ENCODE results near the gene DEDD2. TPM values are rescaled to one million over a fixed set of nuclear protein-coding genes. Genes with fewer than 3 reads are reported as not detected.

The DEDD2 gene
- total RNA-seq, 1 donor from 2014 or later, result 21.4 TPM

GRCh38 chr19:42151782-42152684, 65.4 kb downstream of the DEDD2 start:
- peaks cover 56 to 82% (median 72%) of the 10 kb centered on the region in 3 donors for H3K27me3 ChIP-seq (ENCODE audit: control insufficient read depth in 3 of 3, insufficient read depth in 3 of 3, low read length in 3 of 3)

GRCh38 chr19:42150911-42151361, 66.5 kb downstream of the DEDD2 start:
- Histone ChIP-seq H3K27me3 (ENCODE audit: control insufficient read depth in 3 of 3, insufficient read depth in 3 of 3, low read length in 3 of 3) (peaks cover 54 to 83% (median 63%) of the 10 kb centered on the region in 3 donors), H3K9ac (ENCODE audit: low read depth in 1 of 3, low read length in 3 of 3) (no peak overlapping the region)

More at GRCh38 chr19:42151782-42152684, 65.4 kb downstream of the DEDD2 start:
- no peaks in the 10 kb centered on the region for H3K9me3 ChIP-seq (ENCODE audit: control insufficient read depth in 3 of 3, low read length in 3 of 3)
- no peak overlapping the region for H3K27ac ChIP-seq (ENCODE audit: low read depth, low read length)
- H3K36me3 ChIP-seq (ENCODE audit: control insufficient read depth in 3 of 3, insufficient read depth in 3 of 3, low read length in 3 of 3), result no peaks in the 10 kb centered on the region
- H3K4me3 ChIP-seq (ENCODE audit: low read length in 3 of 3), result no peak overlapping the region
- H3K9ac ChIP-seq (ENCODE audit: low read depth in 1 of 3, low read length in 3 of 3), result no peak overlapping the region
- no peaks in the 10 kb centered on the region for H3K4me1 ChIP-seq (ENCODE audit: control insufficient read depth in 3 of 3, insufficient read depth in 3 of 3, low read length in 3 of 3)

GRCh38 chr19:42150364-42150763, 67.1 kb downstream of the DEDD2 start:
- H3K36me3 ChIP-seq (ENCODE audit: control insufficient read depth in 3 of 3, insufficient read depth in 3 of 3, low read length in 3 of 3), result no peaks in the 10 kb centered on the region
- no peak overlapping the region for H3K27ac ChIP-seq (ENCODE audit: low read depth, low read length)
- H3K4me3 ChIP-seq (ENCODE audit: low read length in 3 of 3), result no peak overlapping the region
- H3K27me3 ChIP-seq (ENCODE audit: control insufficient read depth in 3 of 3, insufficient read depth in 3 of 3, low read length in 3 of 3), result peaks cover 50 to 79% (median 60%) of the 10 kb centered on the region in 3 donors
- no peaks in the 10 kb centered on the region for H3K4me1 ChIP-seq (ENCODE audit: control insufficient read depth in 3 of 3, insufficient read depth in 3 of 3, low read length in 3 of 3)
- no peaks in the 10 kb centered on the region for H3K9me3 ChIP-seq (ENCODE audit: control insufficient read depth in 3 of 3, low read length in 3 of 3)
- no peak overlapping the region for H3K9ac ChIP-seq (ENCODE audit: low read depth in 1 of 3, low read length in 3 of 3)

More at GRCh38 chr19:42150911-42151361, 66.5 kb downstream of the DEDD2 start:
- no peaks in the 10 kb centered on the region for H3K36me3 ChIP-seq (ENCODE audit: control insufficient read depth in 3 of 3, insufficient read depth in 3 of 3, low read length in 3 of 3)
- no peaks in the 10 kb centered on the region for H3K4me1 ChIP-seq (ENCODE audit: control insufficient read depth in 3 of 3, insufficient read depth in 3 of 3, low read length in 3 of 3)
- H3K27ac ChIP-seq (ENCODE audit: low read depth, low read length), result no peak overlapping the region
- H3K4me3 ChIP-seq (ENCODE audit: low read length in 3 of 3), result no peak overlapping the region
- no peaks in the 10 kb centered on the region for H3K9me3 ChIP-seq (ENCODE audit: control insufficient read depth in 3 of 3, low read length in 3 of 3)

- H3K9me3 ChIP-seq (ENCODE audit: control insufficient read depth in 3 of 3, low read length in 3 of 3), result no peaks in the 10 kb centered on the region
- no peak overlapping the region for H3K9ac ChIP-seq (ENCODE audit: low read depth in 1 of 3, low read length in 3 of 3)
- no peak overlapping the region for H3K27ac ChIP-seq (ENCODE audit: low read depth, low read length)
- H3K27me3 ChIP-seq (ENCODE audit: control insufficient read depth in 3 of 3, insufficient read depth in 3 of 3, low read length in 3 of 3), result peaks cover 42 to 74% (median 53%) of the 10 kb centered on the region in 3 donors
- no peaks in the 10 kb centered on the region for H3K36me3 ChIP-seq (ENCODE audit: control insufficient read depth in 3 of 3, insufficient read depth in 3 of 3, low read length in 3 of 3)
- H3K4me3 ChIP-seq (ENCODE audit: low read length in 3 of 3), result no peak overlapping the region
- H3K4me1 ChIP-seq (ENCODE audit: control insufficient read depth in 3 of 3, insufficient read depth in 3 of 3, low read length in 3 of 3), result no peaks in the 10 kb centered on the region
Observed at GRCh38 chr19:42149447-42150202, 67.9 kb downstream of the DEDD2 start.

Other genes with a start within 250 kb of the DEDD2 start
- not detected for gene ATP1A3, start 223.4 kb downstream of the DEDD2 start, total RNA-seq
- gene GRIK5, start 147.5 kb downstream of the DEDD2 start, total RNA-seq, result 1.0 TPM
- 7.8 TPM for gene ZNF574, start 141.5 kb downstream of the DEDD2 start, total RNA-seq
- 0.52 TPM for gene POU2F2, start 85.2 kb downstream of the DEDD2 start, total RNA-seq
- 7.8 TPM for gene ZNF526, start 2.6 kb upstream of the DEDD2 start, total RNA-seq
- gene GSK3A, start 24.9 kb upstream of the DEDD2 start, total RNA-seq, result 5.2 TPM
- 12.0 TPM for gene ERF, start 37.5 kb upstream of the DEDD2 start, total RNA-seq
- gene CIC, start 51.6 kb upstream of the DEDD2 start, total RNA-seq, result 10.4 TPM
- gene PRR19, start 84.5 kb upstream of the DEDD2 start, total RNA-seq, result not detected
- 29.2 TPM for gene PAFAH1B3, start 84.9 kb upstream of the DEDD2 start, total RNA-seq
- 0.52 TPM for gene TMEM145, start 95.6 kb upstream of the DEDD2 start, total RNA-seq
- 17.2 TPM for gene MEGF8, start 108.0 kb upstream of the DEDD2 start, total RNA-seq
- not detected for gene CNFN, start 172.6 kb upstream of the DEDD2 start, total RNA-seq
- 8.9 TPM for gene LIPE, start 209.7 kb upstream of the DEDD2 start, total RNA-seq
- not detected for gene CXCL17, start 225.3 kb upstream of the DEDD2 start, total RNA-seq

Measured in skeletal muscle tissue (tissue), 4 donors.